GM12878 (cell line): Measurements from ENCODE around the gene ATP10A. TPM values are rescaled to one million over a fixed set of nuclear protein-coding genes. Genes with fewer than 3 reads are reported as not detected.

Source experiments
- ATAC-seq: fragments of 200-7000 bp; cut with Tn5 transposase; 3 replicates; pipeline ENCODE4 v1.9.1; 2020; ENCODE audit warnings: mild to moderate bottlenecking, moderate library complexity
- Bru-seq: library from RNA; stranded (reverse); fragments of 400-500 nt; gene quantifications from one replicate; lab custom pipeline; 2021; lab: Mats Ljungman, UMichigan
- BruChase-seq, 2 experiments: library from RNA; stranded (reverse); fragments of 400-500 nt; gene quantifications; one replicate each; lab custom pipeline; 2021; lab: Mats Ljungman, UMichigan
- BruUV-seq: library from RNA; stranded (reverse); fragments of 400-500 nt; replicated peaks from 2 replicates; lab custom pipeline; 2021; lab: Mats Ljungman, UMichigan
- CTCF ChIA-PET: fragments of 300-600 bp; sonication (Branson Sonifier 250); formaldehyde crosslinking; extraction: SDS; loops from one replicate; lab custom pipeline; 2021; ENCODE audit warnings: inconsistent platforms; lab: Yijun Ruan, JAX
- POLR2A ChIA-PET: fragments of 350-600 bp; formaldehyde crosslinking; extraction: SDS; loops from one replicate; lab custom pipeline; 2021; ENCODE audit warnings: inconsistent platforms; lab: Charles Lee
- RAD21 ChIA-PET: fragments of 300-600 bp; sonication (Branson Sonifier 250); formaldehyde crosslinking; loops from one replicate; lab custom pipeline; 2023; ENCODE audit warnings: antibody characterized with exemption; ENCODE audit not compliant: unreplicated experiment; lab: Charles Lee
- SMC1A ChIA-PET: fragments of 300-600 bp; sonication (Branson Sonifier 250); formaldehyde crosslinking; loops from one replicate; lab custom pipeline; 2023; ENCODE audit not compliant: unreplicated experiment, uncharacterized antibody; lab: Charles Lee
- DNase-seq: peaks from one replicate; pipeline ENCODE4 v3.0.0-alpha.2; 2011; ENCODE audit warnings: low read depth, low spot score
- FAIRE-seq: peaks from 3 replicates; lab custom pipeline; 2011; peaks lifted over from hg19 to GRCh38; lab: Jason Lieb, UNC
- H2AFZ ChIP-seq: 2 replicates; pipeline ENCODE4 v1.6.0; 2011; ENCODE audit warnings: low read depth, low read length, control low read depth; ENCODE audit not compliant: control insufficient read depth
- H3K27ac ChIP-seq: 2 replicates; pipeline ENCODE4 v1.5.1; 2011; ENCODE audit warnings: control low read depth; ENCODE audit not compliant: control insufficient read depth, insufficient read depth
- H3K27me3 ChIP-seq, 2 experiments: replicated peaks in 1 of 2; 2 replicates each; pipeline versions ENCODE4 v1.6.0 to v1.6.1; 2011; ENCODE audit warnings: low read length in 1 of 2; ENCODE audit not compliant: control insufficient read depth in 2 of 2, insufficient read depth in 2 of 2
- H3K36me3 ChIP-seq, 2 experiments: 2 replicates each; pipeline ENCODE4 v1.5.1; 2011; ENCODE audit warnings: low read length in 1 of 2; ENCODE audit not compliant: control insufficient read depth in 2 of 2, insufficient read depth in 2 of 2
- H3K4me1 ChIP-seq: 2 replicates; pipeline ENCODE4 v1.6.1; 2011; ENCODE audit warnings: mild to moderate bottlenecking, low read length, moderate library complexity, mixed read lengths; ENCODE audit not compliant: control insufficient read depth, insufficient read depth
- H3K4me2 ChIP-seq: 2 replicates; pipeline ENCODE4 v1.6.0; 2011; ENCODE audit warnings: control low read depth; ENCODE audit not compliant: control insufficient read depth, insufficient read depth
- H3K4me3 ChIP-seq: fragments of 200-600 bp; sonication (generic); 2 replicates; pipeline ENCODE4 v1.5.1; 2016
- H3K79me2 ChIP-seq: 2 replicates; pipeline ENCODE4 v1.6.0; 2011; ENCODE audit warnings: low read length; ENCODE audit not compliant: control insufficient read depth, insufficient read depth
- H3K9ac ChIP-seq: 2 replicates; pipeline ENCODE4 v1.8.0; 2011; ENCODE audit warnings: low read length, control low read depth, mixed read lengths; ENCODE audit not compliant: control insufficient read depth, insufficient read depth
- H3K9me3 ChIP-seq: replicated peaks from 3 replicates; pipeline ENCODE4 v1.5.1; 2011; ENCODE audit warnings: mild to moderate bottlenecking, low read length; ENCODE audit not compliant: control insufficient read depth, insufficient read depth
- H4K20me1 ChIP-seq: 2 replicates; pipeline ENCODE4 v1.6.0; 2011; ENCODE audit not compliant: control insufficient read depth, insufficient read depth
- ASH2L ChIP-seq: fragments of 300-600, 200-600 bp; sonication (generic); IDR thresholded peaks from 2 replicates; pipeline ENCODE4 v1.6.1; 2017; ENCODE audit warnings: low read depth, mild to moderate bottlenecking, borderline replicate concordance
- E4F1 ChIP-seq: fragments of 450-650 bp; IDR thresholded peaks from 2 replicates; pipeline ENCODE4 v1.6.1; 2018; ENCODE audit warnings: borderline replicate concordance, mild to moderate bottlenecking; ENCODE audit not compliant: partially characterized antibody
- IRF4 ChIP-seq: IDR thresholded peaks from 2 replicates; pipeline ENCODE4 v1.6.1; 2011; ENCODE audit warnings: low read depth, low read length
- KAT2A ChIP-seq: conservative IDR thresholded peaks from 2 replicates; pipeline ENCODE4 v1.6.1; 2011; ENCODE audit warnings: low read depth, low read length; ENCODE audit not compliant: control insufficient read depth
- KLF5 ChIP-seq: fragments of 450-650 bp; IDR thresholded peaks from 2 replicates; pipeline ENCODE4 v1.6.1; 2014; ENCODE audit warnings: mild to moderate bottlenecking; ENCODE audit not compliant: partially characterized antibody
- MAX ChIP-seq: IDR thresholded peaks from 2 replicates; pipeline ENCODE4 v1.6.1; 2012; ENCODE audit warnings: low read depth, low read length, improper control_type of control experiment
- MXI1 ChIP-seq: fragments of 150-350 bp; IDR thresholded peaks from 2 replicates; pipeline ENCODE4 v1.6.1; 2011; ENCODE audit warnings: low read depth, mild to moderate bottlenecking, inconsistent platforms, low read length, improper control_type of control experiment
- NKRF ChIP-seq: fragments of 450-650 bp; conservative IDR thresholded peaks from 2 replicates; pipeline ENCODE4 v1.6.1; 2017; ENCODE audit warnings: mild to moderate bottlenecking, moderate library complexity
- SUPT20H ChIP-seq: IDR thresholded peaks from 2 replicates; pipeline ENCODE4 v1.6.1; 2011; ENCODE audit warnings: low read depth, mild to moderate bottlenecking, low read length, moderate library complexity, borderline replicate concordance; ENCODE audit not compliant: control insufficient read depth
- TCF12 ChIP-seq: IDR thresholded peaks from 2 replicates; pipeline ENCODE4 v1.6.1; 2011; ENCODE audit warnings: low read depth, mild to moderate bottlenecking, low read length
- ZNF207 ChIP-seq: fragments of 450-650 bp; IDR thresholded peaks from 2 replicates; pipeline ENCODE4 v1.6.1; 2014; ENCODE audit warnings: antibody characterized with exemption, mild to moderate bottlenecking, borderline replicate concordance
- WGBS: methylation state at CpG from one replicate; pipeline ENCODE4 v1.1.6; 2016; ENCODE audit warnings: low lambda C conversion rate; ENCODE audit not compliant: insufficient replicate concordance, insufficient coverage; ENCODE audit errors: missing lambda C conversion rate; 5-methylcytosine and 5-hydroxymethylcytosine counted together
- in situ Hi-C: fragments of 300-500 bp; cut with MboI; formaldehyde crosslinking; loops from 9 replicates; pipeline ENCODE4 v1.14.3; 2018; ENCODE audit warnings: mixed read lengths
- intact Hi-C: fragments of 100-400 bp; cut with micrococcal nuclease; formaldehyde crosslinking; loops from one replicate; pipeline ENCODE4 v1.14.2; 2022; ENCODE audit not compliant: unreplicated experiment
- long read RNA-seq, 2 experiments: library from polyadenylated mRNA; unstranded; transcript quantifications; one replicate each; pipeline ENCODE4 v2.0.0, GENCODE V29; 2019 to 2020
- polyA minus RNA-seq, 3 experiments: library from RNA; depleted of rRNA, polyadenylated mRNA; stranded (reverse); fragments of >200 nt; gene quantifications; 2 replicates each; pipeline ENCODE4 v1.2.3, GENCODE V29; 2011
- polyA plus RNA-seq, 11 experiments: library from polyadenylated mRNA; depleted of rRNA in 4 of 11; unstranded in 6 of 11; stranded (reverse) in 5 of 11; fragments of >200 nt; fragmentation: Nextera tagmentation in 4 of 11; fragmentation: Illumina TruSeq in 1 of 11; extraction: Ambion mirVana in 4 of 11; extraction: Trizol in 1 of 11; gene quantifications; 1 replicate in 1 of 11; 2 replicates in 10 of 11; pipeline versions ENCODE4 v1.2.1 to v1.2.3, GENCODE V29; 2011 to 2016; ENCODE audit warnings: inconsistent platforms in 2 of 11, missing spikeins in 2 of 11, low read depth in 1 of 11
- total RNA-seq, 4 experiments: library from RNA; depleted of rRNA in 3 of 4; stranded (reverse); fragments of >200 nt in 3 of 4; fragmentation: Illumina TruSeq in 1 of 4; extraction: Trizol in 1 of 4; gene quantifications; 2 replicates each; pipeline versions ENCODE4 v1.2.1 to v1.2.3, GENCODE V29; 2013 to 2021

The ATP10A gene
- total RNA-seq (2013; cell fraction: nucleolus; rRNA removed), result 11.9 and 15.8 TPM in 2 replicates
- total RNA-seq (2014; rRNA removed) (0.49 and 0.51 TPM in 2 replicates), total RNA-seq (2014; rRNA removed; fragmentation: Illumina TruSeq; extraction: Trizol) (0.23 and 0.27 TPM in 2 replicates), total RNA-seq (2021) (1.1 and 1.5 TPM in 2 replicates), polyA plus RNA-seq (2011; rRNA removed) (not detected in 2 replicates), polyA plus RNA-seq (2014; fragmentation: Illumina TruSeq; extraction: Trizol) (0.35 and 0.38 TPM in 2 replicates), polyA plus RNA-seq (2014; fragmentation: Nextera tagmentation; extraction: Ambion mirVana) (under 1 TPM in 1 of 2 experiments, not detected in 1; 0.07 TPM), polyA plus RNA-seq (2014; rRNA removed) (0.39 and 0.45 TPM in 2 replicates), polyA plus RNA-seq (2016; fragmentation: Nextera tagmentation; extraction: Ambion mirVana) (under 1 TPM; 0.04 to 0.11 TPM), polyA minus RNA-seq (2011; rRNA and poly(A)+ RNA removed) (not detected in 2 replicates), Bru-seq, nascent RNA (percentile 19 among the genes with signal in this experiment), BruChase-seq, experiment 1, labeled RNA remaining after a 6-hour chase (percentile 13 among the genes with signal in this experiment), BruChase-seq, experiment 2, labeled RNA remaining after a 2-hour chase (percentile 13 among the genes with signal in this experiment)
- not detected for polyA plus RNA-seq (2011; ENCODE audit: low read depth)
- 0.01 and 0.02 TPM in 2 replicates for polyA plus RNA-seq (2011; cell fraction: cytosol; rRNA removed)
- 0.01 TPM in 2 replicates for polyA plus RNA-seq (2011; cell fraction: nucleus; rRNA removed)
- 0.07 and 0.12 TPM in 2 replicates for polyA plus RNA-seq (2012)
- not detected in 2 replicates for polyA minus RNA-seq (2011; cell fraction: cytosol; rRNA and poly(A)+ RNA removed)
- not detected in 2 replicates for polyA minus RNA-seq (2011; cell fraction: nucleus; rRNA and poly(A)+ RNA removed)
- long read RNA-seq, experiment 1, result 0 reads
- long read RNA-seq, experiment 2, result 0 reads

GRCh38 chr15:25863111-25863967 is at the start of gene ATP10A:
TSS of gene ATP10A (minus strand) at chr15:25863327. CDS start at chr15:25863096, 231 bp downstream.
- intact Hi-C loops, result no loop called here
- BruUV-seq, result no TSS peak
- Histone ChIP-seq H3K4me1 (no peaks in the 10 kb centered on the region), H3K79me2 (no peaks in the 10 kb centered on the region)
- 21% methylated on average over 28 of the region's 85 CpGs for WGBS
- TF ChIP-seq KAT2A (no peak), NKRF (no peak), TCF12 (no peak), MXI1 (no peak), ZNF207 (no peak), MAX (no peak), KLF5 (no peak), SUPT20H (no peak), IRF4 (no peak), ASH2L (no peak), E4F1 (no peak)
- TF ChIP-seq, all 136 proteins: peak for 0
- ChIA-PET CTCF (no interaction called here), RAD21 (no interaction called here), POLR2A (no interaction called here), SMC1A (no interaction called here)
- in situ Hi-C loops, result loop anchor here (10.0 kb wide), 1 partner anchor 169 kb away; no protein-coding TSS in a partner anchor
- no peak for FAIRE-seq
- no peaks in the 10 kb centered on the region for H4K20me1 ChIP-seq
- H3K27me3 ChIP-seq, result no peaks in the 10 kb centered on the region; a peak in 1 of 4 replicates
- H3K4me2 ChIP-seq, result peak within 1 kb of the TSS; percentile 33; the same call in 1 of the 2 replicates
- no peaks in the 10 kb centered on the region; the same call in 2 of the 3 replicates for H3K9me3 ChIP-seq
- no peak within 1 kb of the TSS for H3K9ac ChIP-seq
- no peak within 1 kb of the TSS for H2AFZ ChIP-seq
- no peaks in the 10 kb centered on the region for H3K36me3 ChIP-seq
- H3K27ac ChIP-seq, result no peak within 1 kb of the TSS
- no peak for DNase-seq
- no peak within 1 kb of the TSS; the same call in 1 of the 2 replicates for H3K4me3 ChIP-seq
- no peak for ATAC-seq
